ENCODE measurements around the gene LCMT1. TPM values are rescaled to one million over a fixed set of nuclear protein-coding genes. Genes with fewer than 3 reads are reported as not detected.
A peak's percentile ranks its signal among the peaks of the same experiment; 100 is the strongest.
"Not testable (repeated sequence)": the region's sequence is repeated elsewhere in the genome, so short reads cannot be mapped to it uniquely, and the experiment has no call there.

The LCMT1 gene
- 41.1 TPM for total RNA-seq
- long read RNA-seq, transcript LCMT1-203 (11 exons, 1,368 nt), result major isoform, 60 of 84 reads
- long read RNA-seq, partial matches to known transcripts, result 2 of 84 reads
- long read RNA-seq, other reads (novel, unspliced or antisense), result 19 of 84 reads

DNA sequence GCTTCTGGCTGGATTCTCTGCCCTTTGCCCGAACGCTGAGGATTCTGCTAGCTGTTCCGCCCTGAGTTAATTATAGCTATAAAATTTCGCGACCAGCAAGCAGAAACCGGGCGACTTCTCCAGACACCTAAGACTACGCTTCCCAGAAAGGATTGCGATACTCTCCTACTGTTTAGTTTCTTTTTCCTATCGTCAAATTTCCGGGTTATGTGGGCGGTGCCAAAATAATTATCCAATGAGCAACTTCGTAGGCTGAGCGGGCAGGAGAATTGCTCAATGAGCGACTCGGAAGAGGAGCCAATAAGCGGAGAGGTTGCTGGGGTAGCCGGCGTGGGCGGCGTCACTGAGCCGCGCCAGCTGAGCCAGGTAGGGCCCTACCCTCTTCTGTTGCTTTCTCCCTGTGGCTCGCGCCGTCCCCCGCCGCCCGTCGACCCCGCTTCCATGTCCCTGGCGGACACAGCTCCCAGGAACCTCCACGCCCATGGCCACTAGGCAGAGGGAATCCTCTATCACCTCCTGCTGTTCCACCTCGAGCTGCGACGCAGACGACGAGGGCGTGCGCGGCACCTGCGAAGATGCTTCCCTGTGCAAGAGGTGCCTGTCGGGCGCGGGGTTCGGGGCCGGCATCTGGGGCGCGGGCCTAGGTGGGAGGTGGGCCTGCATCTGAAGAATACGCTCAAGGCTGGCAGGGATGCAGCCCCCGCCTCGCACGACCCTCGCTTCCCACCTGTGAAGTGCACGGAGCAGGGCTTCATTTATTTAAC lies at the start of gene LCMT1:
Gene LCMT1, plus strand, starts transcription at position 340 of the 764 bp plus-strand sequence. Its CDS starts 142 bp downstream, at position 482.
- DNase-seq, result peak; percentile 87
- TF ChIP-seq, protein P1, sequence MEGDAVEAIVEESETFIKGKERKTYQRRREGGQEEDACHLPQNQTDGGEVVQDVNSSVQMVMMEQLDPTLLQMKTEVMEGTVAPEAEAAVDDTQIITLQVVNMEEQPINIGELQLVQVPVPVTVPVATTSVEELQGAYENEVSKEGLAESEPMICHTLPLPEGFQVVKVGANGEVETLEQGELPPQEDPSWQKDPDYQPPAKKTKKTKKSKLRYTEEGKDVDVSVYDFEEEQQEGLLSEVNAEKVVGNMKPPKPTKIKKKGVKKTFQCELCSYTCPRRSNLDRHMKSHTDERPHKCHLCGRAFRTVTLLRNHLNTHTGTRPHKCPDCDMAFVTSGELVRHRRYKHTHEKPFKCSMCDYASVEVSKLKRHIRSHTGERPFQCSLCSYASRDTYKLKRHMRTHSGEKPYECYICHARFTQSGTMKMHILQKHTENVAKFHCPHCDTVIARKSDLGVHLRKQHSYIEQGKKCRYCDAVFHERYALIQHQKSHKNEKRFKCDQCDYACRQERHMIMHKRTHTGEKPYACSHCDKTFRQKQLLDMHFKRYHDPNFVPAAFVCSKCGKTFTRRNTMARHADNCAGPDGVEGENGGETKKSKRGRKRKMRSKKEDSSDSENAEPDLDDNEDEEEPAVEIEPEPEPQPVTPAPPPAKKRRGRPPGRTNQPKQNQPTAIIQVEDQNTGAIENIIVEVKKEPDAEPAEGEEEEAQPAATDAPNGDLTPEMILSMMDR (IDR thresholded peaks at IDR 0.05; ENCODE audit: borderline replicate concordance), result peak; percentile 11

DNA sequence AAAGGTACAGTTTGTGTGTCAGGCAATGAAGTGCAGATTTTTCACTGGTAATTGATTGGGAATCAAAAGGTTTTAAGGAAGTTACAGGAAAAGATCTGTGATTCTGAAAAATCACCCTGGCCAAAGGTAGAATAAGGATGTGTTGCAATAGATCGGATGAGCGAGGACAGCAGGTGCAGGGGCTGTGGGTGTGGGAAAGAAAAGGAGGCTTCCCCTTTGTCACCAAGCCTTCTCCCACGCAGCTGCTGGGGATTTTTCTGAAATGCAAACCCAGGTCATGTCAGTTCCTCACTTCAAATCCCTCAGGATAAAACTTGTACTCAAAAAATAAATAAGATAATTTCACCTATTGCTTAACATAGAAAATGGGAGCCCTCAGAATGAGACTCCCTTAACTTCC lies 48.4 kb upstream of the LCMT1 start:
- H3K27me3 ChIP-seq (ENCODE audit: low read depth), result no peaks in the 10 kb centered on the region
- intact Hi-C loops (cut with micrococcal nuclease), result loop anchor here (10.0 kb wide), 1 partner anchor 172 kb away; no protein-coding TSS in a partner anchor
- peaks cover 56% of the 10 kb centered on the region for H3K4me1 ChIP-seq
- no peaks in the 10 kb centered on the region for H3K36me3 ChIP-seq
- TF ChIP-seq, protein P1 (IDR thresholded peaks at IDR 0.05; ENCODE audit: borderline replicate concordance), result no peak
- no peak overlapping the region for H3K4me3 ChIP-seq
- H3K27ac ChIP-seq (replicated peaks), result peak overlapping the region; percentile 94
- DNase-seq, result no peak
- H3K9me3 ChIP-seq (replicated peaks), result no peaks in the 10 kb centered on the region

More for the DNA sequence above, at the start of gene LCMT1:
- Histone ChIP-seq H3K9me3 (replicated peaks) (no peaks in the 10 kb centered on the region), H3K27ac (replicated peaks) (peak within 1 kb of the TSS; percentile 93), H3K4me1 (peaks cover 65% of the 10 kb centered on the region), H3K4me3 (peak within 1 kb of the TSS; percentile 99), H3K36me3 (peaks cover 7% of the 10 kb centered on the region), H3K27me3 (ENCODE audit: low read depth) (no peaks in the 10 kb centered on the region)
- intact Hi-C loops (cut with micrococcal nuclease), result no loop called here

DNA sequence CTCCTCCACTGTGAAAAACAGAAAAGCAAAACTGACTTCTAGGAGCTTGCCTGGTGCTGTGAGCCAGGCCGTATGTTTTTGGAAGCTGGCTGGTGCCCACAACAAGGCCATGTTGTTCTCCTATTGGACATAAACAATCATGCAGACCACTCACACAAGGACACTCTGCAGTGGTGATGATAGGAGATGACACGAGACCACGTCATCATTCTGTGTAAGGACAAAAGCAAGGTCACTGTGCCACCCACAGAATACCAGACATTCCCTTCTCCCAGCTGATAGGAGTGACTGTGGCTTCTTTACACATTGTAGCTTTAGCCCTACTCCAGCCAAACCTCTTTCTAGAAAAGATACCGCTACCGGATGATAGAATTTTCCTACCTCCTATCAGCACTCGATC lies 47.7 kb upstream of the LCMT1 start:
- H3K27ac ChIP-seq (replicated peaks), result peak overlapping the region; percentile 94
- no peaks in the 10 kb centered on the region for H3K9me3 ChIP-seq (replicated peaks)
- H3K27me3 ChIP-seq (ENCODE audit: low read depth), result no peaks in the 10 kb centered on the region
- peaks cover 56% of the 10 kb centered on the region for H3K4me1 ChIP-seq
- peak; percentile 35 for DNase-seq
- no peaks in the 10 kb centered on the region for H3K36me3 ChIP-seq
- no peak overlapping the region for H3K4me3 ChIP-seq
- intact Hi-C loops (cut with micrococcal nuclease), result loop anchor here (10.0 kb wide), 1 partner anchor 171 kb away; no protein-coding TSS in a partner anchor
- TF ChIP-seq, protein P1 (IDR thresholded peaks at IDR 0.05; ENCODE audit: borderline replicate concordance), result no peak

DNA sequence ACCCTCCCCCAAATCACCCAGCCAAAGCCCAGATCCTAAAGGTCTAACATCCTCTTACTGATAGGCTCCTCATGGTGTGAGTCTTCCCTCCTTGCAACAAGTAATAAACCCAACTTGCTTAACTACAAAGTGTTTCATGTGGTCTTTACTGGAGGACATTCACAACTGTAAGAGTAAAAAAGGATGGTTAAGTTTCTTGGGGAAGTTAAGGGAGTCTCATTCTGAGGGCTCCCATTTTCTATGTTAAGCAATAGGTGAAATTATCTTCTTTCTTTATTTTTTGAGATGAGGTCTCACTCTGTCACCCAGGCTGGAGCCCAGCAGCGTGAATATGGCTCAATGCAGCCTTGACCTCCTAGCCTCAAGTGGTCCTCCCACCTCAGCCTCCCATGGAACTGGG lies 47.3 kb upstream of the LCMT1 start:
- intact Hi-C loops (cut with micrococcal nuclease), result loop anchor here (10.0 kb wide), 1 partner anchor 171 kb away; no protein-coding TSS in a partner anchor

DNA sequence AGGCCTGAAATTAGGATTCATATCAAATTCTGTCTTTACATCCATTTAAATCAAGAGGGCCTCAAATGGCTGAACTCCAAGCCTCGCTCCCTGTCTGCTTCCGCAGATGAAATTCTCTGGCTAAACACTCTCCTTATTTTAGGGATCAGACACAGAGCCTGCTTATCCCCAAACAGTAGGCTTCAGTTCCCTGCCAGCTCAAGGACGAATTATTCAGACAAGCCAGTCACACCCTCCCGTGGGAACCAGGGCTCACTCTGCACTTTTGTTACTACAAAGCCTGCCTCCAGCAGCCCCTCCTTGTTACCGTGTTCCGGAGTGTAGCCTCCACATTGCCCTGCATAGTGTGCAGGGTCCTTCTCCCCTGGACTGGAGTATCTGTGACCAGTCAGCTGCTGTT lies 46.6 kb upstream of the LCMT1 start:
- intact Hi-C loops (cut with micrococcal nuclease), result loop anchor here (10.0 kb wide), 1 partner anchor 170 kb away; no protein-coding TSS in a partner anchor
- no peaks in the 10 kb centered on the region for H3K27me3 ChIP-seq (ENCODE audit: low read depth)
- no peaks in the 10 kb centered on the region for H3K9me3 ChIP-seq (replicated peaks)
- TF ChIP-seq, protein P1 (IDR thresholded peaks at IDR 0.05; ENCODE audit: borderline replicate concordance), result no peak
- no peaks in the 10 kb centered on the region for H3K36me3 ChIP-seq
- peaks cover 56% of the 10 kb centered on the region for H3K4me1 ChIP-seq
- peak overlapping the region; percentile 94 for H3K27ac ChIP-seq (replicated peaks)
- DNase-seq, result no peak
- H3K4me3 ChIP-seq, result no peak overlapping the region

More for the DNA sequence above, 47.3 kb upstream of the LCMT1 start:
- H3K27me3 ChIP-seq (ENCODE audit: low read depth); H3K36me3 ChIP-seq; H3K4me3 ChIP-seq; H3K9me3 ChIP-seq (replicated peaks); DNase-seq: not testable (repeated sequence)
- Histone ChIP-seq H3K4me1 (peaks cover 56% of the 10 kb centered on the region), H3K27ac (replicated peaks) (peak overlapping the region; percentile 94)

DNA sequence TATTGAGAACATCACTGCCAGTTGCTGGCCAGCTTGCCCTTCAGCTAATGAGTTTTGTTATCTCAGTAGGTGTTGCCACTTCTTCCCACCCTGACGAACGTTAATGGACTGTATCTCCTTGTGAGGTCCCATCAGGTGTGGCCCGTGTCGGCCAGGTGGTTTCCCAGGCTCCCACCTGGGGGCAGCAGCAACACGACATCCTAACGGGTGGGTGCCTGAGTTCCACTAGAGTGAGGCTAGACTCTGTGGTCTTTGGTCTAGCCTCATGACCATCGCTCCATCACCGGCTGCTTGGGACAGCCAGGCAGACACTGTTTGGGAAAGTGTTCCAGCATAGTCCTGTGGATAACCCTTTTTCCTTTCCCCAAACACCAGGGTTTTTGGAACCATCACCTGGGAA lies 45.6 kb upstream of the LCMT1 start:
- H3K36me3 ChIP-seq, result no peaks in the 10 kb centered on the region
- H3K27me3 ChIP-seq (ENCODE audit: low read depth), result no peaks in the 10 kb centered on the region
- no peak overlapping the region for H3K4me3 ChIP-seq
- TF ChIP-seq, protein P1 (IDR thresholded peaks at IDR 0.05; ENCODE audit: borderline replicate concordance), result no peak
- DNase-seq, result no peak
- H3K4me1 ChIP-seq, result peaks cover 49% of the 10 kb centered on the region
- no peaks in the 10 kb centered on the region for H3K9me3 ChIP-seq (replicated peaks)
- intact Hi-C loops (cut with micrococcal nuclease), result loop anchor here (10.0 kb wide), 1 partner anchor 169 kb away; no protein-coding TSS in a partner anchor
- peak overlapping the region; percentile 94 for H3K27ac ChIP-seq (replicated peaks)
